Glutamatergic neuron (in vitro differentiated cells): ENCODE data around the gene DCST1. TPM values are rescaled to one million over a fixed set of nuclear protein-coding genes. Genes with fewer than 3 reads are reported as not detected.

ENCODE experiments used
- DNase-seq: peaks from one replicate; pipeline ENCODE4 v3.0.0; 2022
- H3K27ac Mint-ChIP-seq: one replicate; pipeline ENCODE4 v1.8.0; 2020; ENCODE audit warnings: mild to moderate bottlenecking, mixed read lengths, inconsistent platforms; ENCODE audit not compliant: unreplicated experiment
- H3K27me3 Mint-ChIP-seq: one replicate; pipeline ENCODE4 v1.8.0; 2020; ENCODE audit warnings: mild to moderate bottlenecking, moderate library complexity, mixed read lengths, inconsistent platforms; ENCODE audit not compliant: unreplicated experiment
- H3K36me3 Mint-ChIP-seq: one replicate; pipeline ENCODE4 v1.8.0; 2020; ENCODE audit warnings: mild to moderate bottlenecking, mixed read lengths, inconsistent platforms; ENCODE audit not compliant: unreplicated experiment
- H3K4me1 Mint-ChIP-seq: one replicate; pipeline ENCODE4 v1.8.0; 2020; ENCODE audit warnings: mild to moderate bottlenecking, low read depth, mixed read lengths, inconsistent platforms; ENCODE audit not compliant: unreplicated experiment
- H3K4me3 Mint-ChIP-seq: one replicate; pipeline ENCODE4 v1.8.0; 2020; ENCODE audit warnings: mild to moderate bottlenecking, mixed read lengths, inconsistent platforms; ENCODE audit not compliant: unreplicated experiment
- H3K9me3 Mint-ChIP-seq: one replicate; pipeline ENCODE4 v1.8.0; 2020; ENCODE audit warnings: mild to moderate bottlenecking, moderate library complexity, mixed read lengths, inconsistent platforms; ENCODE audit not compliant: unreplicated experiment
- CTCF ChIP-seq: fragments of 200-600 bp; sonication (generic); IDR thresholded peaks from one replicate; pipeline ENCODE4 v1.5.0; 2021; ENCODE audit not compliant: partially characterized antibody, unreplicated experiment
- total RNA-seq: library from RNA; stranded (reverse); fragmentation: NEBNext Ultra II Directional; extraction: Animal tissue kit (Norgen Biotek cat#: 25700); gene quantifications from one replicate; pipeline ENCODE4 v1.2.1, GENCODE V29; 2021; ENCODE audit not compliant: unreplicated experiment

DCST1 gene
- total RNA-seq, 1 donor from 2014 or later = not detected

- H3K27me3 Mint-ChIP-seq = peaks cover 12% of the 10 kb centered on the region
- no peak for DNase-seq
- H3K27ac Mint-ChIP-seq = peak overlapping the region; percentile 71
- H3K9me3 Mint-ChIP-seq = peaks cover 12% of the 10 kb centered on the region
- H3K4me1 Mint-ChIP-seq = peaks cover 19% of the 10 kb centered on the region
- peak overlapping the region; percentile 54 for H3K4me3 Mint-ChIP-seq
- TF ChIP-seq CTCF = no peak
- H3K36me3 Mint-ChIP-seq = no peaks in the 10 kb centered on the region
Measured at GRCh38 chr1:155019377-155020245, 14.0 kb upstream of the DCST1 start.

- no peaks in the 10 kb centered on the region for H3K36me3 Mint-ChIP-seq
- no peak for TF ChIP-seq CTCF
- no peak overlapping the region for H3K27ac Mint-ChIP-seq
- no peak for DNase-seq
- H3K27me3 Mint-ChIP-seq = peaks cover 14% of the 10 kb centered on the region
- H3K4me3 Mint-ChIP-seq = no peak overlapping the region
- peaks cover 12% of the 10 kb centered on the region for H3K9me3 Mint-ChIP-seq
- peaks cover 19% of the 10 kb centered on the region for H3K4me1 Mint-ChIP-seq
Measured at GRCh38 chr1:155022136-155022926, 11.3 kb upstream of the DCST1 start.

GRCh38 chr1:155022927-155023236 lies 10.7 kb upstream of the DCST1 start:
- Mint-ChIP-seq H3K27me3 (peaks cover 14% of the 10 kb centered on the region), H3K27ac (no peak overlapping the region), H3K36me3 (no peaks in the 10 kb centered on the region), H3K4me3 (no peak overlapping the region), H3K4me1 (peaks cover 19% of the 10 kb centered on the region), H3K9me3 (peaks cover 12% of the 10 kb centered on the region)
- no peak for TF ChIP-seq CTCF
- no peak for DNase-seq

- H3K36me3 Mint-ChIP-seq = no peaks in the 10 kb centered on the region
- H3K27me3 Mint-ChIP-seq = peaks cover 14% of the 10 kb centered on the region
- peaks cover 10% of the 10 kb centered on the region for H3K9me3 Mint-ChIP-seq
- no peak for TF ChIP-seq CTCF
- H3K27ac Mint-ChIP-seq = no peak overlapping the region
- H3K4me3 Mint-ChIP-seq = no peak overlapping the region
- DNase-seq = no peak
- peaks cover 17% of the 10 kb centered on the region for H3K4me1 Mint-ChIP-seq
Measured at GRCh38 chr1:155023627-155024026, 10.0 kb upstream of the DCST1 start.

GRCh38 chr1:155024315-155024714 lies 9.3 kb upstream of the DCST1 start:
- H3K27ac Mint-ChIP-seq = no peak overlapping the region
- no peak overlapping the region for H3K4me3 Mint-ChIP-seq
- no peak for DNase-seq
- H3K9me3 Mint-ChIP-seq = peaks cover 8% of the 10 kb centered on the region
- TF ChIP-seq CTCF = no peak
- H3K27me3 Mint-ChIP-seq = peaks cover 13% of the 10 kb centered on the region
- H3K4me1 Mint-ChIP-seq = peaks cover 10% of the 10 kb centered on the region
- no peaks in the 10 kb centered on the region for H3K36me3 Mint-ChIP-seq
